WTC11 (cell line): Measurements from ENCODE around the gene PGRMC2. TPM values are rescaled to one million over a fixed set of nuclear protein-coding genes. Genes with fewer than 3 reads are reported as not detected.

Experiments
- ATAC-seq: fragments of 200-7000 bp; cut with Tn5 transposase; 2 replicates; pipeline ENCODE4 v1.10.0; 2021; ENCODE audit warnings: mild to moderate bottlenecking, moderate library complexity
- CTCF ChIA-PET: fragments of 300-600 bp; sonication (Branson Sonifier 250); formaldehyde crosslinking; loops from one replicate; lab custom pipeline; 2021; ENCODE audit warnings: antibody characterized with exemption; lab: Charles Lee
- POLR2A ChIA-PET: fragments of 350-600 bp; sonication (Branson Sonifier 250); formaldehyde crosslinking; loops from one replicate; lab custom pipeline; 2021; ENCODE audit warnings: antibody characterized with exemption; lab: Charles Lee
- DNase-seq: peaks from one replicate; pipeline ENCODE4 v3.0.0; 2021; ENCODE audit warnings: low spot score
- H3K27ac Mint-ChIP-seq: 2 replicates; pipeline ENCODE4 v1.8.0; 2021; ENCODE audit warnings: mixed read lengths
- H3K27me3 Mint-ChIP-seq: 2 replicates; pipeline ENCODE4 v1.8.0; 2021; ENCODE audit warnings: low read depth, mild to moderate bottlenecking, moderate library complexity, mixed read lengths
- H3K36me3 Mint-ChIP-seq: 2 replicates; pipeline ENCODE4 v1.8.0; 2021; ENCODE audit warnings: mixed read lengths
- H3K4me1 Mint-ChIP-seq: 2 replicates; pipeline ENCODE4 v1.8.0; 2022; ENCODE audit warnings: mixed read lengths
- H3K4me3 Mint-ChIP-seq: 2 replicates; pipeline ENCODE4 v1.8.0; 2021; ENCODE audit warnings: mild to moderate bottlenecking, moderate library complexity, mixed read lengths
- H3K9me3 Mint-ChIP-seq: 2 replicates; pipeline ENCODE4 v1.8.0; 2021; ENCODE audit warnings: mixed read lengths
- ATF1 ChIP-seq: sonication (generic); formaldehyde crosslinking; IDR thresholded peaks from 2 replicates; pipeline ENCODE4 v1.8.1; 2023; ENCODE audit warnings: mild to moderate bottlenecking, moderate library complexity, missing genetic modification reagents
- ESRRA ChIP-seq: sonication (generic); formaldehyde crosslinking; IDR thresholded peaks from 2 replicates; pipeline ENCODE4 v1.8.1; 2022; ENCODE audit warnings: mild to moderate bottlenecking, missing genetic modification reagents, borderline replicate concordance
- ETV6 ChIP-seq: sonication (generic); formaldehyde crosslinking; IDR thresholded peaks from 2 replicates; pipeline ENCODE4 v1.8.1; 2022; ENCODE audit warnings: mild to moderate bottlenecking, missing genetic modification reagents
- FOXK1 ChIP-seq: sonication (generic); formaldehyde crosslinking; IDR thresholded peaks from 2 replicates; pipeline ENCODE4 v1.8.0; 2022; ENCODE audit warnings: mild to moderate bottlenecking, moderate library complexity, missing genetic modification reagents
- KAT7 ChIP-seq: sonication (generic); formaldehyde crosslinking; IDR thresholded peaks from 2 replicates; pipeline ENCODE4 v1.8.1; 2023; ENCODE audit warnings: missing genetic modification reagents, mild to moderate bottlenecking, borderline replicate concordance
- NFYB ChIP-seq: sonication (generic); formaldehyde crosslinking; conservative IDR thresholded peaks from 2 replicates; pipeline ENCODE4 v1.8.0; 2022; ENCODE audit warnings: low read depth, missing genetic modification reagents
- NR3C1 ChIP-seq: sonication (generic); formaldehyde crosslinking; conservative IDR thresholded peaks from 2 replicates; pipeline ENCODE4 v1.8.1; 2023; ENCODE audit warnings: low read depth, mild to moderate bottlenecking, missing genetic modification reagents
- SMAD4 ChIP-seq: sonication (generic); formaldehyde crosslinking; IDR thresholded peaks from 2 replicates; pipeline ENCODE4 v1.8.0; 2022; ENCODE audit warnings: mild to moderate bottlenecking, missing genetic modification reagents
- SOX15 ChIP-seq: fragments of 250-450 bp; sonication (Bioruptor Pico); IDR thresholded peaks from 2 replicates; pipeline ENCODE4 v1.9.0; 2021; ENCODE audit warnings: mild to moderate bottlenecking
- ZNF138 ChIP-seq: sonication (generic); formaldehyde crosslinking; conservative IDR thresholded peaks from 2 replicates; pipeline ENCODE4 v1.8.1; 2022; ENCODE audit warnings: mild to moderate bottlenecking, moderate library complexity, missing genetic modification reagents
- ZNF263 ChIP-seq: sonication (generic); formaldehyde crosslinking; IDR thresholded peaks from 2 replicates; pipeline ENCODE4 v1.8.1; 2022; ENCODE audit warnings: low read depth, mild to moderate bottlenecking, moderate library complexity, missing genetic modification reagents
- ZNF423 ChIP-seq: fragments of 250-450 bp; sonication (Bioruptor Pico); IDR thresholded peaks from 2 replicates; pipeline ENCODE4 v2.1.2; 2022; ENCODE audit warnings: mild to moderate bottlenecking, moderate library complexity
- total RNA-seq: library from RNA; stranded (reverse); gene quantifications from 3 replicates; pipeline ENCODE4 v1.2.3, GENCODE V29; 2021
- TF ChIP-seq, protein P1 (sequence below): sonication (generic); formaldehyde crosslinking; IDR thresholded peaks from 2 replicates; pipeline ENCODE4 v1.8.0; 2023; ENCODE audit warnings: missing genetic modification reagents
- TF ChIP-seq, protein P2 (sequence below): fragments of 250-450 bp; sonication (Bioruptor Pico); IDR thresholded peaks from 2 replicates; pipeline ENCODE4 v2.1.2; 2022; ENCODE audit warnings: mild to moderate bottlenecking, moderate library complexity
- TF ChIP-seq, protein P3 (sequence below): fragments of 250-450 bp; sonication (Bioruptor Pico); IDR thresholded peaks from 2 replicates; pipeline ENCODE4 v1.8.0; 2021; ENCODE audit warnings: mild to moderate bottlenecking
- TF ChIP-seq, protein P4 (sequence below): sonication (generic); formaldehyde crosslinking; IDR thresholded peaks from 2 replicates; pipeline ENCODE4 v1.8.1; 2022; ENCODE audit warnings: mild to moderate bottlenecking, moderate library complexity, missing genetic modification reagents
- TF ChIP-seq, protein P5 (sequence below): sonication (generic); formaldehyde crosslinking; IDR thresholded peaks from 2 replicates; pipeline ENCODE4 v1.8.1; 2023; ENCODE audit warnings: mild to moderate bottlenecking, missing genetic modification reagents, moderate library complexity
- TF ChIP-seq, protein P6 (sequence below): sonication (generic); formaldehyde crosslinking; IDR thresholded peaks from 2 replicates; pipeline ENCODE4 v1.8.1; 2022; ENCODE audit warnings: mild to moderate bottlenecking, missing genetic modification reagents, moderate library complexity, borderline replicate concordance
- TF ChIP-seq, protein P7 (sequence below): sonication (generic); formaldehyde crosslinking; IDR thresholded peaks from 2 replicates; pipeline ENCODE4 v1.8.1; 2023; ENCODE audit warnings: mild to moderate bottlenecking, missing genetic modification reagents
- TF ChIP-seq, protein P8 (sequence below): fragments of 200-600 bp; IDR thresholded peaks from 2 replicates; pipeline ENCODE4 v1.8.0; 2022; ENCODE audit warnings: antibody characterized with exemption
- TF ChIP-seq, protein P9 (sequence below): fragments of 250-450 bp; sonication (Bioruptor Pico); IDR thresholded peaks from 2 replicates; pipeline ENCODE4 v1.9.0; 2021; ENCODE audit warnings: moderate library complexity, mild to moderate bottlenecking, inconsistent platforms, borderline replicate concordance
- TF ChIP-seq, protein P10 (sequence below): sonication (generic); formaldehyde crosslinking; conservative IDR thresholded peaks from 2 replicates; pipeline ENCODE4 v1.8.1; 2022; ENCODE audit warnings: mild to moderate bottlenecking, missing genetic modification reagents
- TF ChIP-seq, protein P11 (sequence below): sonication (generic); formaldehyde crosslinking; IDR thresholded peaks from 2 replicates; pipeline ENCODE4 v1.8.0; 2022; ENCODE audit warnings: mild to moderate bottlenecking, missing genetic modification reagents

The PGRMC2 gene
- total RNA-seq, 1 experiment from 2014 or later = 68.2 TPM

DNA sequence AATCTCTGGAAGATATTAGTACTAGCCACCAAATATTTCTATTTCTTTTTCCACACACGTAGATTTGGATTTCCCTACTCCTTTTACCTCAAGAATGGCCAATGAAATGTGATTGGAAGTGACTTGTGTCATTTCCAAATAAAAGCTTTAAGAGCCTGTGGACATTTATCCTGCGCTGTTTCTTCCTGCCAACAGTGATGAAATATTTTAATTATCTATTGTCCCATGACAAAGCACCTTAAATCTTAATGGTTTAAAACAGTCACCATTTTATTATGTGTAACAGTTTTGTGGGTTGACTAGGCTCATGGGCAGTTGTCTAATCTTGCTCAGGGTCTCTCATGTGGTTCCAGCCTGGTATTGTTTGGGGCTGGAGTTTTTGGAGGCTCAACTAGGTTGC lies 3.5 kb upstream of the PGRMC2 start (continued):
- TF ChIP-seq ESRRA (CRISPR knock-in tag) (no peak), ATF1 (CRISPR knock-in tag) (no peak)
- TF ChIP-seq, protein P1, sequence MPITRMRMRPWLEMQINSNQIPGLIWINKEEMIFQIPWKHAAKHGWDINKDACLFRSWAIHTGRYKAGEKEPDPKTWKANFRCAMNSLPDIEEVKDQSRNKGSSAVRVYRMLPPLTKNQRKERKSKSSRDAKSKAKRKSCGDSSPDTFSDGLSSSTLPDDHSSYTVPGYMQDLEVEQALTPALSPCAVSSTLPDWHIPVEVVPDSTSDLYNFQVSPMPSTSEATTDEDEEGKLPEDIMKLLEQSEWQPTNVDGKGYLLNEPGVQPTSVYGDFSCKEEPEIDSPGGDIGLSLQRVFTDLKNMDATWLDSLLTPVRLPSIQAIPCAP (CRISPR knock-in tag) = no peak

DNA sequence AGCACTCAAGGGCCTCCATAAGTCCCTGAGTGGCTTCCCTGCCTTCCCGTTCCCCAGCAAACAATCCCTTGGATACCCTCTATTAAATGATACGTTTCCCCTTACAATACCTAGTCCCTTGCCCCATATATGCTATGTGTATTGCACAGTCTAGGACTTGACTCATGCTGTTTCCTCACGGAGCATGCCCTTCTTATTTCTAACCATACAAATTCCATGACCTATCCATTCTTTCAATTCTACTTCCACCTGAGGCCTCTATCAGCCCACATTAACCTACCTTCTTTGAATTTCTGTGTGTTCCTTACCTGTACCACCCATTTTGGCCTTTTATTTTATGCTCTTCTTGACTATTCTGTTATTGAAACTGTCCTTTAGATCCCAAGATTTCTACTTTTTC lies 2.9 kb upstream of the PGRMC2 start:
- DNase-seq = no peak
- ChIA-PET CTCF (no interaction called here), POLR2A (no interaction called here)
- H3K36me3 Mint-ChIP-seq = peaks cover 5% of the 10 kb centered on the region; the same call in 1 of the 2 replicates
- H3K27me3 Mint-ChIP-seq = no peaks in the 10 kb centered on the region
- H3K4me1 Mint-ChIP-seq = peaks cover 30% of the 10 kb centered on the region
- no peak for ATAC-seq
- no peak overlapping the region; the same call in 1 of the 2 replicates for H3K27ac Mint-ChIP-seq
- no peak overlapping the region for H3K4me3 Mint-ChIP-seq
- TF ChIP-seq ZNF423 (CRISPR knock-in tag) = no peak
- TF ChIP-seq NFYB (CRISPR knock-in tag) = no peak
- no peak for TF ChIP-seq ZNF138
- TF ChIP-seq, protein P2, sequence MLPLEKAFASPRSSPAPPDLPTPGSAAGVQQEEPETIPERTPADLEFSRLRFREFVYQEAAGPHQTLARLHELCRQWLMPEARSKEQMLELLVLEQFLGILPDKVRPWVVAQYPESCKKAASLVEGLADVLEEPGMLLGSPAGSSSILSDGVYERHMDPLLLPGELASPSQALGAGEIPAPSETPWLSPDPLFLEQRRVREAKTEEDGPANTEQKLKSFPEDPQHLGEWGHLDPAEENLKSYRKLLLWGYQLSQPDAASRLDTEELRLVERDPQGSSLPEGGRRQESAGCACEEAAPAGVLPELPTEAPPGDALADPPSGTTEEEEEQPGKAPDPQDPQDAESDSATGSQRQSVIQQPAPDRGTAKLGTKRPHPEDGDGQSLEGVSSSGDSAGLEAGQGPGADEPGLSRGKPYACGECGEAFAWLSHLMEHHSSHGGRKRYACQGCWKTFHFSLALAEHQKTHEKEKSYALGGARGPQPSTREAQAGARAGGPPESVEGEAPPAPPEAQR (CRISPR knock-in tag) = no peak
- TF ChIP-seq ZNF263 (CRISPR knock-in tag) = no peak
- TF ChIP-seq, protein P3, sequence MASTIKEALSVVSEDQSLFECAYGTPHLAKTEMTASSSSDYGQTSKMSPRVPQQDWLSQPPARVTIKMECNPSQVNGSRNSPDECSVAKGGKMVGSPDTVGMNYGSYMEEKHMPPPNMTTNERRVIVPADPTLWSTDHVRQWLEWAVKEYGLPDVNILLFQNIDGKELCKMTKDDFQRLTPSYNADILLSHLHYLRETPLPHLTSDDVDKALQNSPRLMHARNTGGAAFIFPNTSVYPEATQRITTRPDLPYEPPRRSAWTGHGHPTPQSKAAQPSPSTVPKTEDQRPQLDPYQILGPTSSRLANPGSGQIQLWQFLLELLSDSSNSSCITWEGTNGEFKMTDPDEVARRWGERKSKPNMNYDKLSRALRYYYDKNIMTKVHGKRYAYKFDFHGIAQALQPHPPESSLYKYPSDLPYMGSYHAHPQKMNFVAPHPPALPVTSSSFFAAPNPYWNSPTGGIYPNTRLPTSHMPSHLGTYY (CRISPR knock-in tag) = no peak
- TF ChIP-seq FOXK1 = no peak
- no peak for TF ChIP-seq KAT7 (CRISPR knock-in tag)
- TF ChIP-seq, protein P4, sequence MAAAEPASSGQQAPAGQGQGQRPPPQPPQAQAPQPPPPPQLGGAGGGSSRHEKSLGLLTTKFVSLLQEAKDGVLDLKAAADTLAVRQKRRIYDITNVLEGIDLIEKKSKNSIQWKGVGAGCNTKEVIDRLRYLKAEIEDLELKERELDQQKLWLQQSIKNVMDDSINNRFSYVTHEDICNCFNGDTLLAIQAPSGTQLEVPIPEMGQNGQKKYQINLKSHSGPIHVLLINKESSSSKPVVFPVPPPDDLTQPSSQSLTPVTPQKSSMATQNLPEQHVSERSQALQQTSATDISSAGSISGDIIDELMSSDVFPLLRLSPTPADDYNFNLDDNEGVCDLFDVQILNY (CRISPR knock-in tag) = no peak
- TF ChIP-seq ETV6 = no peak
- no peak for TF ChIP-seq SMAD4 (CRISPR knock-in tag)
- TF ChIP-seq, protein P5, sequence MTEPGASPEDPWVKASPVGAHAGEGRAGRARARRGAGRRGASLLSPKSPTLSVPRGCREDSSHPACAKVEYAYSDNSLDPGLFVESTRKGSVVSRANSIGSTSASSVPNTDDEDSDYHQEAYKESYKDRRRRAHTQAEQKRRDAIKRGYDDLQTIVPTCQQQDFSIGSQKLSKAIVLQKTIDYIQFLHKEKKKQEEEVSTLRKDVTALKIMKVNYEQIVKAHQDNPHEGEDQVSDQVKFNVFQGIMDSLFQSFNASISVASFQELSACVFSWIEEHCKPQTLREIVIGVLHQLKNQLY (CRISPR knock-in tag) = no peak
- TF ChIP-seq, protein P6, sequence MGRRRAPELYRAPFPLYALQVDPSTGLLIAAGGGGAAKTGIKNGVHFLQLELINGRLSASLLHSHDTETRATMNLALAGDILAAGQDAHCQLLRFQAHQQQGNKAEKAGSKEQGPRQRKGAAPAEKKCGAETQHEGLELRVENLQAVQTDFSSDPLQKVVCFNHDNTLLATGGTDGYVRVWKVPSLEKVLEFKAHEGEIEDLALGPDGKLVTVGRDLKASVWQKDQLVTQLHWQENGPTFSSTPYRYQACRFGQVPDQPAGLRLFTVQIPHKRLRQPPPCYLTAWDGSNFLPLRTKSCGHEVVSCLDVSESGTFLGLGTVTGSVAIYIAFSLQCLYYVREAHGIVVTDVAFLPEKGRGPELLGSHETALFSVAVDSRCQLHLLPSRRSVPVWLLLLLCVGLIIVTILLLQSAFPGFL = no peak
- TF ChIP-seq, protein P7, sequence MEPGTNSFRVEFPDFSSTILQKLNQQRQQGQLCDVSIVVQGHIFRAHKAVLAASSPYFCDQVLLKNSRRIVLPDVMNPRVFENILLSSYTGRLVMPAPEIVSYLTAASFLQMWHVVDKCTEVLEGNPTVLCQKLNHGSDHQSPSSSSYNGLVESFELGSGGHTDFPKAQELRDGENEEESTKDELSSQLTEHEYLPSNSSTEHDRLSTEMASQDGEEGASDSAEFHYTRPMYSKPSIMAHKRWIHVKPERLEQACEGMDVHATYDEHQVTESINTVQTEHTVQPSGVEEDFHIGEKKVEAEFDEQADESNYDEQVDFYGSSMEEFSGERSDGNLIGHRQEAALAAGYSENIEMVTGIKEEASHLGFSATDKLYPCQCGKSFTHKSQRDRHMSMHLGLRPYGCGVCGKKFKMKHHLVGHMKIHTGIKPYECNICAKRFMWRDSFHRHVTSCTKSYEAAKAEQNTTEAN (CRISPR knock-in tag) = no peak
- TF ChIP-seq, protein P8, sequence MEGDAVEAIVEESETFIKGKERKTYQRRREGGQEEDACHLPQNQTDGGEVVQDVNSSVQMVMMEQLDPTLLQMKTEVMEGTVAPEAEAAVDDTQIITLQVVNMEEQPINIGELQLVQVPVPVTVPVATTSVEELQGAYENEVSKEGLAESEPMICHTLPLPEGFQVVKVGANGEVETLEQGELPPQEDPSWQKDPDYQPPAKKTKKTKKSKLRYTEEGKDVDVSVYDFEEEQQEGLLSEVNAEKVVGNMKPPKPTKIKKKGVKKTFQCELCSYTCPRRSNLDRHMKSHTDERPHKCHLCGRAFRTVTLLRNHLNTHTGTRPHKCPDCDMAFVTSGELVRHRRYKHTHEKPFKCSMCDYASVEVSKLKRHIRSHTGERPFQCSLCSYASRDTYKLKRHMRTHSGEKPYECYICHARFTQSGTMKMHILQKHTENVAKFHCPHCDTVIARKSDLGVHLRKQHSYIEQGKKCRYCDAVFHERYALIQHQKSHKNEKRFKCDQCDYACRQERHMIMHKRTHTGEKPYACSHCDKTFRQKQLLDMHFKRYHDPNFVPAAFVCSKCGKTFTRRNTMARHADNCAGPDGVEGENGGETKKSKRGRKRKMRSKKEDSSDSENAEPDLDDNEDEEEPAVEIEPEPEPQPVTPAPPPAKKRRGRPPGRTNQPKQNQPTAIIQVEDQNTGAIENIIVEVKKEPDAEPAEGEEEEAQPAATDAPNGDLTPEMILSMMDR = no peak
- TF ChIP-seq, protein P9, sequence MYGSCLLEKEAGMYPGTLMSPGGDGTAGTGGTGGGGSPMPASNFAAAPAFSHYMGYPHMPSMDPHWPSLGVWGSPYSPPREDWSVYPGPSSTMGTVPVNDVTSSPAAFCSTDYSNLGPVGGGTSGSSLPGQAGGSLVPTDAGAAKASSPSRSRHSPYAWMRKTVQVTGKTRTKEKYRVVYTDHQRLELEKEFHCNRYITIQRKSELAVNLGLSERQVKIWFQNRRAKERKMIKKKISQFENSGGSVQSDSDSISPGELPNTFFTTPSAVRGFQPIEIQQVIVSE (CRISPR knock-in tag) = no peak
- TF ChIP-seq, protein P10, sequence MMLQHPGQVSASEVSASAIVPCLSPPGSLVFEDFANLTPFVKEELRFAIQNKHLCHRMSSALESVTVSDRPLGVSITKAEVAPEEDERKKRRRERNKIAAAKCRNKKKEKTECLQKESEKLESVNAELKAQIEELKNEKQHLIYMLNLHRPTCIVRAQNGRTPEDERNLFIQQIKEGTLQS (CRISPR knock-in tag) = no peak
- TF ChIP-seq NR3C1 (CRISPR knock-in tag) = no peak
- no peak for TF ChIP-seq SOX15 (CRISPR knock-in tag)
- TF ChIP-seq, protein P11, sequence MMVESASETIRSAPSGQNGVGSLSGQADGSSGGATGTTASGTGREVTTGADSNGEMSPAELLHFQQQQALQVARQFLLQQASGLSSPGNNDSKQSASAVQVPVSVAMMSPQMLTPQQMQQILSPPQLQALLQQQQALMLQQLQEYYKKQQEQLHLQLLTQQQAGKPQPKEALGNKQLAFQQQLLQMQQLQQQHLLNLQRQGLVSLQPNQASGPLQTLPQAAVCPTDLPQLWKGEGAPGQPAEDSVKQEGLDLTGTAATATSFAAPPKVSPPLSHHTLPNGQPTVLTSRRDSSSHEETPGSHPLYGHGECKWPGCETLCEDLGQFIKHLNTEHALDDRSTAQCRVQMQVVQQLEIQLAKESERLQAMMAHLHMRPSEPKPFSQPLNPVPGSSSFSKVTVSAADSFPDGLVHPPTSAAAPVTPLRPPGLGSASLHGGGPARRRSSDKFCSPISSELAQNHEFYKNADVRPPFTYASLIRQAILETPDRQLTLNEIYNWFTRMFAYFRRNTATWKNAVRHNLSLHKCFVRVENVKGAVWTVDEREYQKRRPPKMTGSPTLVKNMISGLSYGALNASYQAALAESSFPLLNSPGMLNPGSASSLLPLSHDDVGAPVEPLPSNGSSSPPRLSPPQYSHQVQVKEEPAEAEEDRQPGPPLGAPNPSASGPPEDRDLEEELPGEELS (CRISPR knock-in tag) = no peak
- H3K9me3 Mint-ChIP-seq = no peaks in the 10 kb centered on the region
